ENCODE results near the gene BAZ1A. TPM values are rescaled to one million over a fixed set of nuclear protein-coding genes. Genes with fewer than 3 reads are reported as not detected.

BAZ1A gene
- polyA plus RNA-seq, 1 donor from 2014 or later = 18.1 TPM

GRCh38 chr14:34733245-34733644 is 141.9 kb downstream of the BAZ1A start:
- H4K20me1 ChIP-seq (ENCODE audit: insufficient read depth) = no peaks in the 10 kb centered on the region
- no peak overlapping the region for H3K27ac ChIP-seq (ENCODE audit: low read length)
- TF ChIP-seq EZH2 (IDR thresholded peaks at IDR 0.05; ENCODE audit: borderline replicate concordance, insufficient read depth, low read length, poor library complexity, severe bottlenecking) (no peak), CTCF (IDR thresholded peaks at IDR 0.05; ENCODE audit: poor library complexity, severe bottlenecking) (no peak), TAF1 (IDR thresholded peaks at IDR 0.05; ENCODE audit: low read depth) (no peak), EP300 (conservative IDR thresholded peaks at IDR 0.05; ENCODE audit: poor library complexity, severe bottlenecking) (no peak), SMC3 (conservative IDR thresholded peaks at IDR 0.05; ENCODE audit: poor library complexity) (no peak), REST (IDR thresholded peaks at IDR 0.05; ENCODE audit: borderline replicate concordance) (no peak)
- H3K9me2 ChIP-seq (ENCODE audit: insufficient read depth, low read length) = no peaks in the 10 kb centered on the region
- no peak overlapping the region for H3K9ac ChIP-seq (ENCODE audit: low read length)
- H3F3A ChIP-seq (ENCODE audit: insufficient read depth, low read length, poor library complexity, severe bottlenecking) = no peaks in the 10 kb centered on the region
- no peak overlapping the region for H3K4me2 ChIP-seq (ENCODE audit: low read length)
- H3K27me3 ChIP-seq (ENCODE audit: insufficient read depth, low read depth, low read length) = no peaks in the 10 kb centered on the region
- H3K9me3 ChIP-seq (ENCODE audit: low read length) = no peaks in the 10 kb centered on the region
- H3K79me2 ChIP-seq (replicated peaks; ENCODE audit: insufficient read depth, low read length) = no peaks in the 10 kb centered on the region
- no peak overlapping the region for H3K4me3 ChIP-seq (ENCODE audit: low read length)
- no peak overlapping the region for H2AFZ ChIP-seq (ENCODE audit: low read depth, low read length)
- no peaks in the 10 kb centered on the region for H3K36me3 ChIP-seq (ENCODE audit: insufficient read depth, low read length)

- H3K27ac ChIP-seq (ENCODE audit: low read length) = no peak overlapping the region
- no peak overlapping the region for H3K4me3 ChIP-seq (ENCODE audit: low read length)
- H3F3A ChIP-seq (ENCODE audit: insufficient read depth, low read length, poor library complexity, severe bottlenecking) = no peaks in the 10 kb centered on the region
- no peak overlapping the region for H3K9ac ChIP-seq (ENCODE audit: low read length)
- no peaks in the 10 kb centered on the region for H4K20me1 ChIP-seq (ENCODE audit: insufficient read depth)
- no peaks in the 10 kb centered on the region for H3K79me2 ChIP-seq (replicated peaks; ENCODE audit: insufficient read depth, low read length)
- no peak overlapping the region for H2AFZ ChIP-seq (ENCODE audit: low read depth, low read length)
- no peaks in the 10 kb centered on the region for H3K27me3 ChIP-seq (ENCODE audit: insufficient read depth, low read depth, low read length)
- TF ChIP-seq POLR2AphosphoS5 (IDR thresholded peaks at IDR 0.05) (no peak), CTCF (IDR thresholded peaks at IDR 0.05; ENCODE audit: poor library complexity, severe bottlenecking) (no peak), EP300 (conservative IDR thresholded peaks at IDR 0.05; ENCODE audit: poor library complexity, severe bottlenecking) (no peak), MXI1 (conservative IDR thresholded peaks at IDR 0.05; ENCODE audit: poor library complexity, severe bottlenecking) (no peak), EZH2 (IDR thresholded peaks at IDR 0.05; ENCODE audit: borderline replicate concordance, insufficient read depth, low read length, poor library complexity, severe bottlenecking) (no peak), TAF1 (IDR thresholded peaks at IDR 0.05; ENCODE audit: low read depth) (no peak), RAD21 (conservative IDR thresholded peaks at IDR 0.05) (no peak), REST (IDR thresholded peaks at IDR 0.05; ENCODE audit: borderline replicate concordance) (no peak), SMC3 (conservative IDR thresholded peaks at IDR 0.05; ENCODE audit: poor library complexity) (no peak)
- H3K4me2 ChIP-seq (ENCODE audit: low read length) = no peak overlapping the region
- H3K9me2 ChIP-seq (ENCODE audit: insufficient read depth, low read length) = no peaks in the 10 kb centered on the region
- H3K36me3 ChIP-seq (ENCODE audit: insufficient read depth, low read length) = no peaks in the 10 kb centered on the region
- H3K9me3 ChIP-seq (ENCODE audit: low read length) = no peaks in the 10 kb centered on the region
Measured at GRCh38 chr14:34732802-34733201, 142.4 kb downstream of the BAZ1A start.
